Measurements from ENCODE around the gene PLA2G2C.
"Not testable (repeated sequence)": the region's sequence is repeated elsewhere in the genome, so short reads cannot be mapped to it uniquely, and the experiment has no call there.

PLA2G2C gene

GRCh38 chr1:20185834-20186782, at the start of gene PLA2G2C, which contains the start of gene UBXN10:
PLA2G2C (minus strand) TSS chr1:20186518; CDS start chr1:20177363, 9,155 bp downstream.
UBXN10 (plus strand) TSS chr1:20186096; CDS start chr1:20190562, 4,466 bp downstream.
- DNase-seq: peak; percentile 59

- DNase-seq: no peak
These were observed 48.6 kb upstream of the PLA2G2C start for GRCh38 chr1:20234788-20235535.

GRCh38 chr1:20233866-20234265, 47.5 kb upstream of the PLA2G2C start:
- DNase-seq: no peak

GRCh38 chr1:20233394-20233793, 47.1 kb upstream of the PLA2G2C start:
- no peak for DNase-seq

GRCh38 chr1:20232564-20232963, 46.2 kb upstream of the PLA2G2C start:
- DNase-seq: not testable (repeated sequence)

GRCh38 chr1:20229171-20229570, 42.9 kb upstream of the PLA2G2C start:
- no peak for DNase-seq

GRCh38 chr1:20228314-20228825, 42.1 kb upstream of the PLA2G2C start:
- DNase-seq: no peak

GRCh38 chr1:20227704-20228103, 41.4 kb upstream of the PLA2G2C start:
- no peak for DNase-seq

- no peak for DNase-seq
These were observed 38.2 kb upstream of the PLA2G2C start for GRCh38 chr1:20224546-20224945.

- DNase-seq: no peak
These were observed 37.5 kb upstream of the PLA2G2C start for GRCh38 chr1:20223551-20224419.

- no peak for DNase-seq
These were observed 36.8 kb upstream of the PLA2G2C start for GRCh38 chr1:20223106-20223505.

- DNase-seq: no peak
These were observed 33.7 kb upstream of the PLA2G2C start for GRCh38 chr1:20220036-20220435.

GRCh38 chr1:20219053-20219452, 32.7 kb upstream of the PLA2G2C start:
- not testable (repeated sequence) for DNase-seq

- no peak for DNase-seq
These were observed 30.3 kb upstream of the PLA2G2C start for GRCh38 chr1:20216574-20216973.

- DNase-seq: no peak
These were observed 29.4 kb upstream of the PLA2G2C start for GRCh38 chr1:20215716-20216115.

- peak; percentile 47 for DNase-seq
These were observed 26.5 kb upstream of the PLA2G2C start for GRCh38 chr1:20212685-20213331.

- DNase-seq: no peak
These were observed 25.9 kb upstream of the PLA2G2C start for GRCh38 chr1:20212085-20212684.

GRCh38 chr1:20211511-20211931, 25.2 kb upstream of the PLA2G2C start:
- DNase-seq: no peak

GRCh38 chr1:20210736-20211460, 24.6 kb upstream of the PLA2G2C start:
- no peak for DNase-seq

GRCh38 chr1:20209471-20209870, 23.2 kb upstream of the PLA2G2C start:
- DNase-seq: no peak

- DNase-seq: no peak
These were observed 21.2 kb upstream of the PLA2G2C start for GRCh38 chr1:20207546-20207945.
